HEK293 (cell line): ENCODE measurements around the gene ITGB1BP1.

Experiments
- CTCF ChIA-PET: fragments of 350-600 bp; formaldehyde crosslinking; extraction: SDS; loops from one replicate; lab custom pipeline; 2021; ENCODE audit warnings: antibody characterized with exemption; lab: Yijun Ruan, JAX
- POLR2A ChIA-PET: fragments of 300-600 bp; formaldehyde crosslinking; extraction: SDS; loops from one replicate; lab custom pipeline; 2020; ENCODE audit warnings: antibody characterized with exemption, inconsistent platforms; lab: Yijun Ruan, JAX
- H3K27ac ChIP-seq: fragments of 200-500 bp; sonication (Bioruptor generic); 2 replicates; pipeline ENCODE4 v1.5.1; 2014; ENCODE audit warnings: low read depth, low read length, control low read depth, inconsistent platforms; ENCODE audit errors: extremely low read depth
- H3K36me3 ChIP-seq, 2 experiments: fragments of 200-500 bp in 1 of 2; sonication (Bioruptor generic) in 1 of 2; 1 replicate in 1 of 2; 2 replicates in 1 of 2; pipeline ENCODE4 v1.5.1; 2014 to 2017; ENCODE audit warnings: inconsistent platforms in 2 of 2, low read length in 2 of 2; ENCODE audit not compliant: control insufficient read depth in 2 of 2, insufficient read depth in 1 of 2
- H3K4me1 ChIP-seq: fragments of 200-500 bp; sonication (Bioruptor generic); 2 replicates; pipeline ENCODE4 v1.5.1; 2014; ENCODE audit warnings: mild to moderate bottlenecking, low read length, inconsistent platforms; ENCODE audit not compliant: control insufficient read depth, insufficient read depth
- H3K4me3 ChIP-seq: 2 replicates; pipeline ENCODE4 v1.5.1; 2011; ENCODE audit warnings: low read depth, mild to moderate bottlenecking, control low read depth, low read length, moderate library complexity
- H3K9me3 ChIP-seq: fragments of 200-500 bp; sonication (Bioruptor generic); 2 replicates; pipeline ENCODE4 v1.5.1; 2014; ENCODE audit warnings: low read depth, low read length, inconsistent platforms; ENCODE audit not compliant: control insufficient read depth, insufficient read depth
- BCL11A ChIP-seq: fragments of 450-650 bp; formaldehyde crosslinking; IDR thresholded peaks from 2 replicates; pipeline ENCODE4 v1.5.1; 2016; ENCODE audit warnings: low read depth, missing biosample characterization, missing genetic modification characterization
- KLF10 ChIP-seq: fragments of 450-650 bp; IDR thresholded peaks from 2 replicates; pipeline ENCODE4 v1.5.1; 2018; ENCODE audit warnings: missing biosample characterization, mild to moderate bottlenecking, missing genetic modification characterization
- WT1 ChIP-seq: fragments of 450-650 bp; formaldehyde crosslinking; IDR thresholded peaks from 2 replicates; pipeline ENCODE4 v1.5.1; 2016; ENCODE audit warnings: missing biosample characterization, missing genetic modification characterization
- ZFP69B ChIP-seq: fragments of 450-650 bp; formaldehyde crosslinking; IDR thresholded peaks from 2 replicates; pipeline ENCODE4 v1.5.1; 2016; ENCODE audit warnings: missing biosample characterization, missing genetic modification characterization
- ZNF132 ChIP-seq: fragments of 450-650 bp; formaldehyde crosslinking; IDR thresholded peaks from 2 replicates; pipeline ENCODE4 v1.5.1; 2017; ENCODE audit warnings: missing biosample characterization, missing genetic modification characterization, borderline replicate concordance
- ZNF175 ChIP-seq: fragments of 450-650 bp; formaldehyde crosslinking; IDR thresholded peaks from 2 replicates; pipeline ENCODE4 v1.5.1; 2016; ENCODE audit warnings: missing biosample characterization, missing genetic modification characterization
- ZNF274 ChIP-seq, 2 experiments: fragments of 200-500 bp in 1 of 2; fragments of 450-650 bp in 1 of 2; sonication (Bioruptor generic) in 1 of 2; formaldehyde crosslinking in 1 of 2; IDR thresholded peaks; 2 replicates each; pipeline versions ENCODE4 v1.5.1 to v1.6.1; 2014 to 2016; ENCODE audit warnings: borderline replicate concordance in 1 of 2, inconsistent platforms in 1 of 2, low read length in 1 of 2, missing biosample characterization in 1 of 2, missing genetic modification characterization in 1 of 2
- ZNF391 ChIP-seq: fragments of 450-650 bp; formaldehyde crosslinking; IDR thresholded peaks from 2 replicates; pipeline ENCODE4 v1.5.1; 2016; ENCODE audit warnings: low read depth, missing biosample characterization, missing genetic modification characterization, borderline replicate concordance
- ZNF558 ChIP-seq: fragments of 450-650 bp; formaldehyde crosslinking; IDR thresholded peaks from 2 replicates; pipeline ENCODE4 v1.5.1; 2016; ENCODE audit warnings: missing biosample characterization, missing genetic modification characterization
- ZNF560 ChIP-seq: fragments of 450-650 bp; formaldehyde crosslinking; IDR thresholded peaks from 2 replicates; pipeline ENCODE4 v1.5.1; 2017; ENCODE audit warnings: missing biosample characterization, missing genetic modification characterization, borderline replicate concordance
- ZNF610 ChIP-seq: fragments of 450-650 bp; formaldehyde crosslinking; IDR thresholded peaks from 2 replicates; pipeline ENCODE4 v1.5.1; 2016; ENCODE audit warnings: missing biosample characterization, missing genetic modification characterization, borderline replicate concordance
- ZNF701 ChIP-seq: fragments of 450-650 bp; formaldehyde crosslinking; IDR thresholded peaks from 2 replicates; pipeline ENCODE4 v1.5.1; 2016; ENCODE audit warnings: missing biosample characterization, missing genetic modification characterization
- ZNF76 ChIP-seq: fragments of 450-650 bp; formaldehyde crosslinking; IDR thresholded peaks from 2 replicates; pipeline ENCODE4; 2016; ENCODE audit warnings: low read depth, missing biosample characterization, missing genetic modification characterization, borderline replicate concordance
- ZNF776 ChIP-seq: fragments of 450-650 bp; formaldehyde crosslinking; IDR thresholded peaks from 2 replicates; pipeline ENCODE4 v1.5.0; 2017; ENCODE audit warnings: missing biosample characterization, missing genetic modification characterization, borderline replicate concordance
- ZNF792 ChIP-seq: fragments of 450-650 bp; formaldehyde crosslinking; IDR thresholded peaks from 2 replicates; pipeline ENCODE4 v1.5.1; 2016; ENCODE audit warnings: missing biosample characterization, missing genetic modification characterization
- ZSCAN30 ChIP-seq: fragments of 450-650 bp; IDR thresholded peaks from 2 replicates; pipeline ENCODE4 v1.5.1; 2018; ENCODE audit warnings: missing biosample characterization, mild to moderate bottlenecking, missing genetic modification characterization, moderate library complexity
- TF ChIP-seq, protein P1 (sequence below): fragments of 450-650 bp; formaldehyde crosslinking; IDR thresholded peaks from 2 replicates; pipeline ENCODE4 v1.5.1; 2016; ENCODE audit warnings: missing biosample characterization, missing genetic modification characterization
- TF ChIP-seq, protein P2 (sequence below): fragments of 450-650 bp; formaldehyde crosslinking; conservative IDR thresholded peaks from 2 replicates; pipeline ENCODE4 v1.5.1; 2016; ENCODE audit warnings: low read depth, missing biosample characterization, missing genetic modification characterization
- TF ChIP-seq, protein P3 (sequence below): fragments of 450-650 bp; formaldehyde crosslinking; IDR thresholded peaks from 2 replicates; pipeline ENCODE4 v1.5.1; 2016; ENCODE audit warnings: missing biosample characterization, missing genetic modification characterization, low read depth
- TF ChIP-seq, protein P4 (sequence below): sonication (generic); formaldehyde crosslinking; IDR thresholded peaks from 2 replicates; pipeline ENCODE4 v1.8.1; 2022; ENCODE audit warnings: mild to moderate bottlenecking, moderate library complexity, missing genetic modification reagents
- TF ChIP-seq, protein P5 (sequence below): fragments of 450-650 bp; formaldehyde crosslinking; IDR thresholded peaks from 2 replicates; pipeline ENCODE4 v1.5.1; 2016; ENCODE audit warnings: missing biosample characterization, missing genetic modification characterization
- TF ChIP-seq, protein P6 (sequence below): fragments of 450-650 bp; formaldehyde crosslinking; IDR thresholded peaks from 2 replicates; pipeline ENCODE4 v1.5.1; 2016; ENCODE audit warnings: missing biosample characterization, missing genetic modification characterization

ITGB1BP1 gene

DNA sequence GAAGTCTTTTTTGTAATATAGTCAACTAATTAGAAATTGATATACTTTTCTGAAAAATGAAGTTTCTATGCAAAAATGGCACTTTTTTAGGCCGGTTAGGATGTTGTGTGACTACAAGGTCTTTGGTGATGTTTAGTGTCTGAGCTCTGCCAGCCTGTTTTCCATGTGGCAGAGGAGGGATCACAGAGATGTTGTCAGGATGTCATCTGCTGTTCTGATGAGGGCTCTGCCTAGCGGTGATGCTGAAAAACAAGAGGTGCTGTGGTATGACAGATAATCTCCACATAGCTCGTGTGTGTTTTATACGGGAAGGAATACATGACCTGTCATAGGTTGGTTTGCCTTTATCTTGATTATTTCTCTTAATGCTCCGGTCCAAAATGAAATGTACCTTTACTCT lies 39.0 kb upstream of the ITGB1BP1 start:
- TF ChIP-seq ZNF701 (tag by site-specific recombination) (no peak), ZNF558 (tag by site-specific recombination) (no peak), ZFP69B (tag by site-specific recombination) (no peak), KLF10 (no peak), WT1 (tag by site-specific recombination) (no peak), ZNF391 (tag by site-specific recombination) (no peak), ZNF776 (tag by site-specific recombination) (no peak), ZNF560 (tag by site-specific recombination) (no peak), BCL11A (no peak), ZNF175 (tag by site-specific recombination) (no peak)
- TF ChIP-seq, protein P1, sequence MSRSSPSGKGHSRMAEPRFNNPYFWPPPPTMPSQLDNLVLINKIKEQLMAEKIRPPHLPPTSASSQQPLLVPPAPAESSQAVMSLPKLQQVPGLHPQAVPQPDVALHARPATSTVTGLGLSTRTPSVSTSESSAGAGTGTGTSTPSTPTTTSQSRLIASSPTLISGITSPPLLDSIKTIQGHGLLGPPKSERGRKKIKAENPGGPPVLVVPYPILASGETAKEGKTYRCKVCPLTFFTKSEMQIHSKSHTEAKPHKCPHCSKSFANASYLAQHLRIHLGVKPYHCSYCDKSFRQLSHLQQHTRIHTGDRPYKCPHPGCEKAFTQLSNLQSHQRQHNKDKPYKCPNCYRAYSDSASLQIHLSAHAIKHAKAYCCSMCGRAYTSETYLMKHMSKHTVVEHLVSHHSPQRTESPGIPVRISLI (tag by site-specific recombination) = no peak
- TF ChIP-seq, protein P2, sequence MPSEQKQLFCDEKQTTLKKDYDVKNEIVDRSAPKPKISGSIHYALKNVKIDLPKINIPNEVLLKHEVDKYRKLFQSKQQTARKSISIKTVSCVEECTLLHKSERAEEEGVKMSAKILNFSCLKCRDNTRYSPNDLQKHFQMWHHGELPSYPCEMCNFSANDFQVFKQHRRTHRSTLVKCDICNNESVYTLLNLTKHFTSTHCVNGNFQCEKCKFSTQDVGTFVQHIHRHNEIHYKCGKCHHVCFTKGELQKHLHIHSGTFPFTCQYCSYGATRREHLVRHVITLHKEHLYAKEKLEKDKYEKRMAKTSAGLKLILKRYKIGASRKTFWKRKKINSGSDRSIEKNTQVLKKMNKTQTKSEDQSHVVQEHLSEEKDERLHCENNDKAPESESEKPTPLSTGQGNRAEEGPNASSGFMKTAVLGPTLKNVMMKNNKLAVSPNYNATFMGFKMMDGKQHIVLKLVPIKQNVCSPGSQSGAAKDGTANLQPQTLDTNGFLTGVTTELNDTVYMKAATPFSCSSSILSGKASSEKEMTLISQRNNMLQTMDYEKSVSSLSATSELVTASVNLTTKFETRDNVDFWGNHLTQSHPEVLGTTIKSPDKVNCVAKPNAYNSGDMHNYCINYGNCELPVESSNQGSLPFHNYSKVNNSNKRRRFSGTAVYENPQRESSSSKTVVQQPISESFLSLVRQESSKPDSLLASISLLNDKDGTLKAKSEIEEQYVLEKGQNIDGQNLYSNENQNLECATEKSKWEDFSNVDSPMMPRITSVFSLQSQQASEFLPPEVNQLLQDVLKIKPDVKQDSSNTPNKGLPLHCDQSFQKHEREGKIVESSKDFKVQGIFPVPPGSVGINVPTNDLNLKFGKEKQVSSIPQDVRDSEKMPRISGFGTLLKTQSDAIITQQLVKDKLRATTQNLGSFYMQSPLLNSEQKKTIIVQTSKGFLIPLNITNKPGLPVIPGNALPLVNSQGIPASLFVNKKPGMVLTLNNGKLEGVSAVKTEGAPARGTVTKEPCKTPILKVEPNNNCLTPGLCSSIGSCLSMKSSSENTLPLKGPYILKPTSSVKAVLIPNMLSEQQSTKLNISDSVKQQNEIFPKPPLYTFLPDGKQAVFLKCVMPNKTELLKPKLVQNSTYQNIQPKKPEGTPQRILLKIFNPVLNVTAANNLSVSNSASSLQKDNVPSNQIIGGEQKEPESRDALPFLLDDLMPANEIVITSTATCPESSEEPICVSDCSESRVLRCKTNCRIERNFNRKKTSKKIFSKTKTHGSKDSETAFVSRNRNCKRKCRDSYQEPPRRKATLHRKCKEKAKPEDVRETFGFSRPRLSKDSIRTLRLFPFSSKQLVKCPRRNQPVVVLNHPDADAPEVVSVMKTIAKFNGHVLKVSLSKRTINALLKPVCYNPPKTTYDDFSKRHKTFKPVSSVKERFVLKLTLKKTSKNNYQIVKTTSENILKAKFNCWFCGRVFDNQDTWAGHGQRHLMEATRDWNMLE (tag by site-specific recombination) = no peak
- TF ChIP-seq, protein P3, sequence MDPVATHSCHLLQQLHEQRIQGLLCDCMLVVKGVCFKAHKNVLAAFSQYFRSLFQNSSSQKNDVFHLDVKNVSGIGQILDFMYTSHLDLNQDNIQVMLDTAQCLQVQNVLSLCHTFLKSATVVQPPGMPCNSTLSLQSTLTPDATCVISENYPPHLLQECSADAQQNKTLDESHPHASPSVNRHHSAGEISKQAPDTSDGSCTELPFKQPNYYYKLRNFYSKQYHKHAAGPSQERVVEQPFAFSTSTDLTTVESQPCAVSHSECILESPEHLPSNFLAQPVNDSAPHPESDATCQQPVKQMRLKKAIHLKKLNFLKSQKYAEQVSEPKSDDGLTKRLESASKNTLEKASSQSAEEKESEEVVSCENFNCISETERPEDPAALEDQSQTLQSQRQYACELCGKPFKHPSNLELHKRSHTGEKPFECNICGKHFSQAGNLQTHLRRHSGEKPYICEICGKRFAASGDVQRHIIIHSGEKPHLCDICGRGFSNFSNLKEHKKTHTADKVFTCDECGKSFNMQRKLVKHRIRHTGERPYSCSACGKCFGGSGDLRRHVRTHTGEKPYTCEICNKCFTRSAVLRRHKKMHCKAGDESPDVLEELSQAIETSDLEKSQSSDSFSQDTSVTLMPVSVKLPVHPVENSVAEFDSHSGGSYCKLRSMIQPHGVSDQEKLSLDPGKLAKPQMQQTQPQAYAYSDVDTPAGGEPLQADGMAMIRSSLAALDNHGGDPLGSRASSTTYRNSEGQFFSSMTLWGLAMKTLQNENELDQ (tag by site-specific recombination) = no peak
- H3K9me3 ChIP-seq = no peaks in the 10 kb centered on the region
- H3K4me3 ChIP-seq = no peak overlapping the region
- no peak overlapping the region for H3K27ac ChIP-seq
- ChIA-PET CTCF (no interaction called here), POLR2A (interaction anchor here (0.7 kb wide), 1 partner anchor 211 kb away, joined by 8 read pairs; no protein-coding TSS in a partner anchor)
- H3K4me1 ChIP-seq = no peaks in the 10 kb centered on the region
- peaks cover 42 to 76% of the 10 kb centered on the region in 2 experiments for H3K36me3 ChIP-seq

DNA sequence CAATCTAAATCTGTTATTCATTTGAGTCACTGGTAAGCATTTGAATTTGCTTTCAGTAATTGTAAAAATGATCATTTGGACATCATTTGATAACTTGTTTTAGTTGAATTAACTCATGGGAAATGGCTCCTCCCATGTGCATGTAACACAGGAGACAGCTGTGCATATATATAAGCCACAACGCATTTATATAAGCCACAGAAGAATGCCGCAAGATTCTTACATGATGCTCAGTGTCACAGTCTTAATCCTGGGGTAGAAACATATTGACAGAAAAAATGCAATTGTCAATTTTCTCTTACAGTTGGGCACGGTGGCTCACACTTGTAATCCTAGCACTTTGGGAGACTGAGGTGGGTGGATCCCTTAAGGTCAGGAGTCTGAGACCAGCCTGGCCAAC lies 37.8 kb upstream of the ITGB1BP1 start:
- POLR2A ChIA-PET = no interaction called here
- Histone ChIP-seq H3K4me1 (no peaks in the 10 kb centered on the region), H3K9me3 (no peaks in the 10 kb centered on the region), H3K36me3 (peaks cover 50 to 80% of the 10 kb centered on the region in 2 experiments), H3K27ac (no peak overlapping the region), H3K4me3 (no peak overlapping the region)
- CTCF ChIA-PET = no interaction called here
- TF ChIP-seq ZSCAN30 (tag by site-specific recombination) (no peak), ZNF76 (tag by site-specific recombination) (no peak), ZNF175 (tag by site-specific recombination) (no peak), ZNF610 (tag by site-specific recombination) (no peak), ZNF792 (no peak), ZNF274 (IDR thresholded peaks at IDR 0.05; ENCODE audit: low read length) (no peak), ZNF274 (tag by site-specific recombination; IDR thresholded peaks at IDR 0.05; ENCODE audit: borderline replicate concordance) (no peak), ZNF132 (tag by site-specific recombination) (no peak)
- TF ChIP-seq, protein P4, sequence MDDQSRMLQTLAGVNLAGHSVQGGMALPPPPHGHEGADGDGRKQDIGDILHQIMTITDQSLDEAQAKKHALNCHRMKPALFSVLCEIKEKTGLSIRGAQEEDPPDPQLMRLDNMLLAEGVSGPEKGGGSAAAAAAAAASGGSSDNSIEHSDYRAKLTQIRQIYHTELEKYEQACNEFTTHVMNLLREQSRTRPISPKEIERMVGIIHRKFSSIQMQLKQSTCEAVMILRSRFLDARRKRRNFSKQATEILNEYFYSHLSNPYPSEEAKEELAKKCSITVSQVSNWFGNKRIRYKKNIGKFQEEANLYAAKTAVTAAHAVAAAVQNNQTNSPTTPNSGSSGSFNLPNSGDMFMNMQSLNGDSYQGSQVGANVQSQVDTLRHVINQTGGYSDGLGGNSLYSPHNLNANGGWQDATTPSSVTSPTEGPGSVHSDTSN (CRISPR knock-in tag) = no peak
- TF ChIP-seq, protein P5, sequence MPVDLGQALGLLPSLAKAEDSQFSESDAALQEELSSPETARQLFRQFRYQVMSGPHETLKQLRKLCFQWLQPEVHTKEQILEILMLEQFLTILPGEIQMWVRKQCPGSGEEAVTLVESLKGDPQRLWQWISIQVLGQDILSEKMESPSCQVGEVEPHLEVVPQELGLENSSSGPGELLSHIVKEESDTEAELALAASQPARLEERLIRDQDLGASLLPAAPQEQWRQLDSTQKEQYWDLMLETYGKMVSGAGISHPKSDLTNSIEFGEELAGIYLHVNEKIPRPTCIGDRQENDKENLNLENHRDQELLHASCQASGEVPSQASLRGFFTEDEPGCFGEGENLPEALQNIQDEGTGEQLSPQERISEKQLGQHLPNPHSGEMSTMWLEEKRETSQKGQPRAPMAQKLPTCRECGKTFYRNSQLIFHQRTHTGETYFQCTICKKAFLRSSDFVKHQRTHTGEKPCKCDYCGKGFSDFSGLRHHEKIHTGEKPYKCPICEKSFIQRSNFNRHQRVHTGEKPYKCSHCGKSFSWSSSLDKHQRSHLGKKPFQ = no peak
- TF ChIP-seq, protein P6, sequence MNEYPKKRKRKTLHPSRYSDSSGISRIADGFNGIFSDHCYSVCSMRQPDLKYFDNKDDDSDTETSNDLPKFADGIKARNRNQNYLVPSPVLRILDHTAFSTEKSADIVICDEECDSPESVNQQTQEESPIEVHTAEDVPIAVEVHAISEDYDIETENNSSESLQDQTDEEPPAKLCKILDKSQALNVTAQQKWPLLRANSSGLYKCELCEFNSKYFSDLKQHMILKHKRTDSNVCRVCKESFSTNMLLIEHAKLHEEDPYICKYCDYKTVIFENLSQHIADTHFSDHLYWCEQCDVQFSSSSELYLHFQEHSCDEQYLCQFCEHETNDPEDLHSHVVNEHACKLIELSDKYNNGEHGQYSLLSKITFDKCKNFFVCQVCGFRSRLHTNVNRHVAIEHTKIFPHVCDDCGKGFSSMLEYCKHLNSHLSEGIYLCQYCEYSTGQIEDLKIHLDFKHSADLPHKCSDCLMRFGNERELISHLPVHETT (tag by site-specific recombination) = no peak
